Astrocyte (in vitro differentiated cells and primary cell): ENCODE data around the gene SYTL4.

ENCODE experiments used
- CTCF ChIP-seq: IDR thresholded peaks from 2 replicates; pipeline ENCODE4 v1.5.1; 2011; ENCODE audit warnings: low read depth, mild to moderate bottlenecking, inconsistent platforms, low read length, moderate library complexity; ENCODE audit not compliant: insufficient read depth
- EZH2 ChIP-seq: IDR thresholded peaks from 2 replicates; pipeline ENCODE4 v1.6.1; 2012; ENCODE audit warnings: mild to moderate bottlenecking, low read length, inconsistent platforms; ENCODE audit not compliant: insufficient read depth

GRCh38 chrX:100687128-100687527 is 44.8 kb downstream of the SYTL4 start:
- TF ChIP-seq CTCF (no peak), EZH2 (no peak)
